Stimulated activated CD4-positive, alpha-beta T cell treated with anti-CD3 and anti-CD28 coated beads, TNF-alpha, amount 100 ng/mL, for 24 hours (primary cell): Measurements from ENCODE around the gene LAPTM5.

Source experiments
- DNase-seq, 3 experiments: peaks; one replicate each; pipeline ENCODE4 v3.0.0-alpha.2; 2020; ENCODE audit warnings: low read depth in 3 of 3

The LAPTM5 gene

GRCh38 chr1:30718636-30719405, 38.8 kb downstream of the LAPTM5 start:
- peak; percentile 75 to 79 (median 78) for DNase-seq

- peak; percentile 98 to 99 (median 98) for DNase-seq
These were observed 39.4 kb downstream of the LAPTM5 start for GRCh38 chr1:30718091-30718635.

GRCh38 chr1:30716646-30717045, 40.9 kb downstream of the LAPTM5 start:
- DNase-seq: no peak

GRCh38 chr1:30715886-30716285, 41.7 kb downstream of the LAPTM5 start:
- DNase-seq: no peak

GRCh38 chr1:30715216-30715615, 42.4 kb downstream of the LAPTM5 start:
- DNase-seq: peak in 1 of 3 experiments; percentile 35

GRCh38 chr1:30714536-30715090, 43.0 kb downstream of the LAPTM5 start:
- DNase-seq: no peak

- no peak for DNase-seq
These were observed 43.5 kb downstream of the LAPTM5 start for GRCh38 chr1:30714025-30714424.

GRCh38 chr1:30713311-30713710, 44.3 kb downstream of the LAPTM5 start:
- no peak for DNase-seq

GRCh38 chr1:30712583-30712982, 45.0 kb downstream of the LAPTM5 start:
- DNase-seq: no peak

- DNase-seq: no peak
These were observed 47.2 kb downstream of the LAPTM5 start for GRCh38 chr1:30710407-30710806.

- DNase-seq: no peak
These were observed 49.2 kb downstream of the LAPTM5 start for GRCh38 chr1:30708361-30708728.

GRCh38 chr1:30707412-30708360, 49.9 kb downstream of the LAPTM5 start:
- DNase-seq: peak; percentile 40 to 60 (median 42)

GRCh38 chr1:30706528-30706927, 51.0 kb downstream of the LAPTM5 start:
- DNase-seq: no peak

- no peak for DNase-seq
These were observed 51.9 kb downstream of the LAPTM5 start for GRCh38 chr1:30705698-30706097.

- DNase-seq: no peak
These were observed 52.6 kb downstream of the LAPTM5 start for GRCh38 chr1:30704765-30705509.

- DNase-seq: no peak
These were observed 53.3 kb downstream of the LAPTM5 start for GRCh38 chr1:30704271-30704670.

GRCh38 chr1:30702823-30703222, 54.8 kb downstream of the LAPTM5 start:
- DNase-seq: no peak

- no peak for DNase-seq
These were observed 56.3 kb downstream of the LAPTM5 start for GRCh38 chr1:30701258-30701633.

- no peak for DNase-seq
These were observed 56.9 kb downstream of the LAPTM5 start for GRCh38 chr1:30700528-30701257.

- no peak for DNase-seq
These were observed 57.8 kb downstream of the LAPTM5 start for GRCh38 chr1:30699762-30700161.
